GM06990 (cell line): Measurements from ENCODE around the gene MAGI2.

Source experiments
- DNase-seq: peaks from one replicate; pipeline ENCODE4 v3.0.0-alpha.2; 2011; ENCODE audit not compliant: insufficient read length; ENCODE audit errors: extremely low read depth
- H3K27me3 ChIP-seq: replicated peaks from 2 replicates; pipeline ENCODE4 v1.6.0; 2011; ENCODE audit warnings: low read length; ENCODE audit not compliant: control insufficient read depth, insufficient read depth
- H3K36me3 ChIP-seq: 2 replicates; pipeline ENCODE4 v1.5.1; 2011; ENCODE audit warnings: low read length; ENCODE audit not compliant: control insufficient read depth, insufficient read depth
- H3K4me3 ChIP-seq: replicated peaks from 2 replicates; pipeline ENCODE4 v1.5.1; 2011; ENCODE audit warnings: low read depth, mild to moderate bottlenecking, control low read depth, low read length
- TF ChIP-seq, protein P1 (sequence below): IDR thresholded peaks from 2 replicates; pipeline ENCODE4 v1.5.1; 2011; ENCODE audit warnings: low read length, control low read depth, mild to moderate bottlenecking, inconsistent platforms; ENCODE audit not compliant: insufficient read depth, poor library complexity, severe bottlenecking

Gene MAGI2

DNA sequence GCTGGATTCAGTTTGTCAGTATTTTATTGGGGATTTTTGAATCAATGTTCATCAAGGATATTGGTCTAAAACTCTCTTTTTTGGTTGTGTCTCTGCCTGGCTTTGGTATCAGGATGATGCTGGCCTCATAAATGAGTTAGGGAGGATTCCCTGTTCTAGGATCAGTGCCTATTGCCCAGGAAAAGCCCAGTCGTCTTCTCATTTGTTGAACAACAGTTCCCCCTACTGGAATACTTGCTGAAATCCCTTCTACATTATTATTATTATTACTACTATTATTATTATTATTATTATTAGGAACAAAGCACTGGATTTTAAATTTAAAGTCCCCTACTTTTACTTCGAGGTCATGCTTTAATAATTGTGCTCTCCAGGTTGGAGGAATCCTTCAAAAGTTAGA, 528.9 kb downstream of the MAGI2 start:
- no peaks in the 10 kb centered on the region for H3K36me3 ChIP-seq
- H3K4me3 ChIP-seq, result no peak overlapping the region
- DNase-seq, result no peak
- TF ChIP-seq, protein P1, sequence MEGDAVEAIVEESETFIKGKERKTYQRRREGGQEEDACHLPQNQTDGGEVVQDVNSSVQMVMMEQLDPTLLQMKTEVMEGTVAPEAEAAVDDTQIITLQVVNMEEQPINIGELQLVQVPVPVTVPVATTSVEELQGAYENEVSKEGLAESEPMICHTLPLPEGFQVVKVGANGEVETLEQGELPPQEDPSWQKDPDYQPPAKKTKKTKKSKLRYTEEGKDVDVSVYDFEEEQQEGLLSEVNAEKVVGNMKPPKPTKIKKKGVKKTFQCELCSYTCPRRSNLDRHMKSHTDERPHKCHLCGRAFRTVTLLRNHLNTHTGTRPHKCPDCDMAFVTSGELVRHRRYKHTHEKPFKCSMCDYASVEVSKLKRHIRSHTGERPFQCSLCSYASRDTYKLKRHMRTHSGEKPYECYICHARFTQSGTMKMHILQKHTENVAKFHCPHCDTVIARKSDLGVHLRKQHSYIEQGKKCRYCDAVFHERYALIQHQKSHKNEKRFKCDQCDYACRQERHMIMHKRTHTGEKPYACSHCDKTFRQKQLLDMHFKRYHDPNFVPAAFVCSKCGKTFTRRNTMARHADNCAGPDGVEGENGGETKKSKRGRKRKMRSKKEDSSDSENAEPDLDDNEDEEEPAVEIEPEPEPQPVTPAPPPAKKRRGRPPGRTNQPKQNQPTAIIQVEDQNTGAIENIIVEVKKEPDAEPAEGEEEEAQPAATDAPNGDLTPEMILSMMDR, result peak; percentile 22
- no peaks in the 10 kb centered on the region for H3K27me3 ChIP-seq

DNA sequence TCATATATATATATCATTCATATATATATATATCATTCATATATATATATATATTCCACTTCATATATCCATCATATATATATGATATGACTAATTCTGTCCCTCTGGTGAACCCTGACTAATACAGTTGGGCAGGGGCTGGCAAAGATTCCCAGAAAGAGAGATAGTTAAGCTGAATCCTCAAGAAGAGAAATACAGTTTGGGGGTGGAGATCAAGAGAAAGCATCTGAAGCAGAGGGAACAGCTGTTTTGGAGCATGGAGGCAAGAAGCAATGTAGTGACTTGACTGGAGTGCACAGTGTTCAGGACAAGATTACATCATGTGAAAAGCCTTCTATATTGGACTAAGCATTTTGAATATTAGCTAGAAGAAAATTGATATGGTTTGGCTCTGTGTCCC, 540.7 kb downstream of the MAGI2 start:
- Histone ChIP-seq H3K4me3 (no peak overlapping the region), H3K36me3 (no peaks in the 10 kb centered on the region), H3K27me3 (no peaks in the 10 kb centered on the region)
- DNase-seq, result no peak
- TF ChIP-seq, protein P1, result no peak

DNA sequence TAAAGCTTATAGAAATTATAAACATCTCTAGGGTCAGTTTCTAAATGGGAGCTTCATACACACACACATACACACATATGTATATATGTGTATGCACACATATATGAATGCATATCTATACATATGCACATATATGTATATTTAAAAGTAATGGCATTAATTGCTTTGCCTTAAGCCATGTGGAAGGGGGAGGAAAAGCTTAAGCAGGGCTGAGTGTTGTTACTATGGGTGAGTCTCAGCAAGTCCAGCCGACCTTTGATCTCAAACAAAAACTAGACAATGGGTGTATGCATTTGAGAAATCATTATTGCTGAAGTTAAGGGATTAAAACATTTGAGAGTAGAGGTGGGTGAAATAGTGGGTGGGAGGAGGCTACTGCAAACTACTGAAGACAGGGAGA, 546.7 kb downstream of the MAGI2 start:
- no peak for DNase-seq
- Histone ChIP-seq H3K36me3 (no peaks in the 10 kb centered on the region), H3K27me3 (no peaks in the 10 kb centered on the region), H3K4me3 (no peak overlapping the region)
- TF ChIP-seq, protein P1, result no peak

DNA sequence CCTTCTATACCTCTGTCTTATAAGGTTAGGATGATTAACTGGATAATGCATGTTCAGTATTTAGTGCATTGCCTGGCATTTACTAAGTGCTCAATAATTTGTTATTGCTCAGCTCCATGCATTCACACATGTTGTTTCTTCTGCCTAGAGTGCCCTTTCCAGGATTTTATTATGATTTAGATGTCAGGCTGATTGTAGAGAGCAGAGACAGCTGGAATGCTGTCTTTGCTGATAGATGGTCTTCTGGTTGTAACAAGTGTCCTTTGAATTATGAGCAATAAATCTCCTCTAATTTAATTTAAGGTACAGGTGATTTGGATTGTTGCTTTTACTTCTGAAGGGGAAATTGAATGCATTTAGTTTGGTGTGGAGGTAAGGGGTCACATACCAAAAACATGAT, 548.0 kb downstream of the MAGI2 start:
- TF ChIP-seq, protein P1, result no peak
- no peaks in the 10 kb centered on the region for H3K36me3 ChIP-seq
- no peak for DNase-seq
- H3K27me3 ChIP-seq, result no peaks in the 10 kb centered on the region
- H3K4me3 ChIP-seq, result no peak overlapping the region

DNA sequence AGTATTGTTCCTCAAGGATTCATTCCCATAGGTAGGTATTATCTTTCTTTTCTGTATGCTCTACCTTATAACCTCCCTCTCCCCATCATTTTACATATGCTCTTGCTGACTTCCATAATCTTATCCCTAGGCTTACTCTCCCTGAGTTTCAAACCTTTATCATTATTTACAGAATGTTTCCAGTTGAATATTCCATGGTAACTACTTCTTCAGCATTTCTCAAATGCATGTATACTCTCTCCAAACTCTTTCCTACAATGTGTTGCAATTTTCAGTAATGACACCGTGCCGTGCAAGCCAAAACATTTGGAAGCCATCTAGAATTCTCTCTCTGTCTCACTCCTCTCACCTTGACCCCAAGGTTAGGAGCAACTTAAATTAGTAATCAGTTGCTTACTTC, 548.5 kb downstream of the MAGI2 start:
- Histone ChIP-seq H3K27me3 (no peaks in the 10 kb centered on the region), H3K4me3 (no peak overlapping the region), H3K36me3 (no peaks in the 10 kb centered on the region)
- DNase-seq, result no peak
- TF ChIP-seq, protein P1, result no peak

DNA sequence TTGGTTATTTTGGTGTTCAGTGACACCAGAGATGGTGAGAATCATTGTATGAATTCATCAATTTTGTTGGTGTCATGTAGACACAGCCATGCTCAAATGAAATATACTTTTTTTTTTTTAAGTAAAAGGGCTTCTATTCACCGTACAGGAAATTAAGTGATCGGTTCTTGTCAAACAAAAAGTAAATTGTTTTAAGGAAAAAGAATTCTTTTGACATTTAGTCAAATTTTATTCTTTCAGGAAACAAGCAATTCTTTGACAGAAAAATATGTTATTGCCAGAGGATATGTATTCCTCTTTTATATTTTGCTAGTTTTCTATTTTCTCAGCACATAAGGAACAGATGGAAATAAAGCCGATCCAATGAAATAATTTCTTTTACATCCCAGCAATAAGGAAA, 551.9 kb downstream of the MAGI2 start:
- no peak for DNase-seq
- TF ChIP-seq, protein P1, result no peak
- Histone ChIP-seq H3K27me3 (no peaks in the 10 kb centered on the region), H3K36me3 (no peaks in the 10 kb centered on the region), H3K4me3 (no peak overlapping the region)
